HTERT RPE-1 (cell line): ENCODE data around the gene KLK11.
"Not testable (repeated sequence)": the region's sequence is repeated elsewhere in the genome, so short reads cannot be mapped to it uniquely, and the experiment has no call there.

Experiments
- in situ Hi-C: fragments of 300-500 bp; cut with MboI; formaldehyde crosslinking; loops from 4 replicates; pipeline ENCODE4 v1.14.3; 2020; ENCODE audit warnings: low sequenced_read_pairs

KLK11 gene

DNA sequence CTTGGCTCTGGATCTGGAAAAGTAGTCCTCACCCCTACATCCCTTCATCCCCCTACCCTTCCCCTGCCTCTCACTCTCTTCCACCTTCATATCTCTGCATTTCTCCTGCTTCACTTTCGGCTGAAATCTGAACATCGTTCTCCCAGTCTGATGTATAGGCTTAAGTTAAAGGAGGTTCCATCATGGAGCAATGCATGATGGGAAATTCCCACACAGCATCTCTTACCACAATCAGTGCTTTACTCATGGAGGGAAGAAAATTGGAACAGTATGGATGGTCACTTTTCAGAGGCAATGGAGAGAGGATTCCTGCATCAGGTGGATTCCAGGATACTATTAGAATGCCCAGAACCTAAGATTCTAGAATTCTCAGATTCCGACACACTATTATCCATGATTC lies 18.9 kb downstream of the KLK11 start:
- in situ Hi-C loops = no loop called here

DNA sequence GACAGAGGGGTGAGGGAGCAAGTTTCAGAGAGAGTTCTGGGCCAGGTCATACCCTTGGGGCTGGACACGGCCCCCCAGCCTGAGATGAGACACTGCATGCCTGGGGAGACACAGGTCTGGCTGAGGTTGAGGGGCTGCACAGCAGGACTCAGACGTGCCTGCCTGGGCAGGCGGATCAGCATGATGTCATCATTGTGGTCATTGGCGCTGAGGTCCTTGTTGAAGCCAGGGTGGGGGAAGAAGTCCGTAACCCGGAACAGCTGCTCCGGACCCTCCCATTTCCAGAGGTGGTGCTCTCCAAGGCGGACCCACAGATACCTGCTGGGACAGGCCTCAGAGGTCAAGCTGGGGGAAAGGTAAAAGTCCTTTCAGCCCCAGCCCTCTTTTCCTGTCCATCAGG lies 20.0 kb downstream of the KLK11 start:
- in situ Hi-C loops = no loop called here

DNA sequence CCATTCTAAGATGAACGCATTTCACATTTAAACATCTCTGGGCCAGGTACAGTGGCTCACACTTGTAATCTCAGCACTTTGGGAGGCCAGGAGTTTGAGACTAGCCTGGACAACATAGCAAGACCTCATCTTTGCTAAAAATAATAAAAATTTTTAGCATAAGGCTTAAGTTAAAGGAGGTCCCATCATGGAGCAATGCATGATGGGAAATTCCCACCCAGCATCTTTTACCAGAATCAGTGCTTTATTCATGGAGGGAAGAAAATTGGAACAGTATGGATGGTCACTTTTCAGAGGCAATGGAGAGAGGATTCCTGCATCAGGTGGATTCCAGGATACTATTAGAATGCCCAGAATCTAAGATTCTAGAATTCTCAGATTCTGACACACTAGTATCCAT lies 21.2 kb downstream of the KLK11 start:
- in situ Hi-C loops = no loop called here

DNA sequence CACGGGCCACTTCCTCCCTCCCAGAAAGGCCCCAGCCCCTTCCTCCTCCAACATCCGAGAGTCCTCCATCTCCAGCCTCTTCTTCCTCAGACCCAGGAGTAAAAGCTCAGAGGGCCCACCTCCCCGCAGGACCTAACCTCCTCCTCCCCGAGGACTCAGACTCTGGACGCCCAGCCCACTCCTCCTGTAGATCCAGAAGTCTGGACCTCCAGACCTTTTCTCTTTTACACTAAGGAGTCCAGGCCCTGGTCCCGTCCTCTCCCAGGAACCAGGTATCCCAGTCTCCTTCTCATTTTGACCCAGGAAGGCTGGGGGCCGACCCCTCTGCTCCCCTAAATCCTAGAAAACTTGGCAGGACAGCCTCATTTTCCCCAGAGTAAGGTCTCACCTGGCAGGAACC lies 23.1 kb downstream of the KLK11 start:
- in situ Hi-C loops = no loop called here

DNA sequence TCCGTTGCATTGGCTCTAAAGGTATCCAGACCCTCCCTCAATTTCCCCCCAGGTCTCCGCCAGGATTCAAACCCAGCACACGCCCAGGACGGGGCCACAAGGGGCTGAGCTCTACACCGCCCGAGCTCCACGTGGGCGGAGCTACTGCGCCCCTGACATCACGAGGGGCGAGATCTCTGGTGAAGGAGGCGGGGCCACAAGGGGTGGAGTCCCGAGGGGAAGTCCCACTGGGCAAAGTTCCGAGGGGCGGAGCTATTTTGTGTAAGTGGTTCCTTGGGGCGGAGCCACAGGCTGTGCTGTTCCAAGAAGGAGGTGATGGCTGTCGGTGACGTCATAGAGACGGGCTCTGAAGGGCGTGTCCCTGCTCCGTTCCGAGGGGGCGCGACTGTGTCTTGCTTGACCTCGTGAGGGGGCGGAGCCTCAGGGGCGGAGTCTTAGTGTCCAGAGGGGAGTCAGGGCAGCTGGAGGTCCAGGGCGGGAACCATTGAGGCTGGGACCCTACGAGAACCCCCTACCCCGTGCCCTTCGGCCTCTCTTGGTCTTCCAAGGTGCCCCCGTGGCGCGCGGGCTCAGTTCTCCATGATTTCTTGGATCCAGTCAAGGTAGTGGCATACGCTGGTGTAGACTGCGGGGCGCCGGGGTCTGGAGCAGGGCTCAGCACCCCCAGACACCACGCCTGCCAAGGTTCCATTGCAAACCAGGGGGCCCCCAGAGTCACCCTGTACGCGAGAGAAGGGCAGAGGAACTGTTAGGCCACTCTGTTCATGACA lies 23.7 kb downstream of the KLK11 start:
- in situ Hi-C loops = no loop called here

DNA sequence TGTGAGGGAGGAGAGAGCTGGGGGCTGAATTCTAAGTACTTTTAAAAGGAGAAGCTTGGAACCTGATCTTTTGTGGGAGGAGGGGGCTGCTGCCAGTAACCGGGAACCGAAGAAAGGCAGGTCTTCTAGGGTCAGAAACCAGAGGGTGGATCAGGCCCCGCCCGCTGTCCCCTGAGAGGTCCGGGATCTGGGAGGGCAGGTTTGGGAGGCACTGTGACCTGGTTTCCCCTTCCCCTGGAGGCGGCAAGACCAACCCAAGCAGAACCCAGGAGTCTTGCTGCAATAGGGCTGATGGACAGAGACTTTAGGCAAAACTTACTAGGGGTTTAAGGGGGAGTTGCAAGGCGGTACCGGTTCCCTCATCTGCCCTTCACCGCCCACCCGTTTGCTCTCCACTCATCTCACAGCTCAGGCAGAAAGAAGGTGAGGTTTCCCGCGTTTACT lies 24.3 kb downstream of the KLK11 start:
- in situ Hi-C loops = no loop called here

DNA sequence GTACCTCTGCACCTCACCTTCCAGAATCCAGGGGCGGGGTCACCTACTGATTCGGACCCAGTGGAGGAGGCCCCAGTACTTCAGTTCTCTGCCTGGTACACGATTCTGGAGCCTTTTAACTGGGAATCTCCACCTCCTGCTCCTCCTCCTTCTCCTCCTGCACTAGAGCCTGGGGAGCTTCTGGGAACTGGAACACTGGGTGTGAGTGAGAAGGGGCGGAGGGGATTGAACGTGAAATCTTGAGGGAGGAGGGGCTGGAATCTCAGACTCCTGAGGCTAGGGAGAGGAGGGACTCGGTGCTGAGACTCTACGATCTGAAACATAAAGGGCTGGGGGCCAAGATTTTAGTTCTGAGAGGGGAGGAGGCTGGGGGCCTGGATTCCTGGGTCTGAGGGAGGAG lies 24.9 kb downstream of the KLK11 start, which contains the start of gene KLK8:
Gene KLK8, minus strand, starts transcription at position 90 of the 400 bp plus-strand sequence. CDS start 437 bp downstream, outside the sequence.
- in situ Hi-C loops = no loop called here

DNA sequence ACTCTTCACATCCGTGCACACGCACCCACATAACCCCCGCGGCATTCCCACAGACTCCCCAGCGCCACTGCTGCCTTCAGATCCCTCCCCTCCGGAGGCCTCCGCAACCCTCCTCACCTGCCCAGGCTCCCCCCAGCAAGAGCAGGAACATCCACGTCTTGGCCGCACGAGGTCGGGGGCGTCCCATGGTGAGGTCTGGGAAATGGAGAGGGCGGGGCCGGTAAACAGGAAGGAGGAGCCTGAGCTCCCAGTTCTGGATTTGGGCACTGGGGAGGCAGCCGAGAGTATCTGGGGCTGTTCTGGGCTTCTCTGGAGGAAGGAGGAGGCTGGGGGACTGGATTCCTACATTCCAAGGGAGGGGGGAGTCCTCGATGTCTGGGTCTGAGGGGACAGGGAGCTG lies 25.4 kb downstream of the KLK11 start:
- in situ Hi-C loops = no loop called here

DNA sequence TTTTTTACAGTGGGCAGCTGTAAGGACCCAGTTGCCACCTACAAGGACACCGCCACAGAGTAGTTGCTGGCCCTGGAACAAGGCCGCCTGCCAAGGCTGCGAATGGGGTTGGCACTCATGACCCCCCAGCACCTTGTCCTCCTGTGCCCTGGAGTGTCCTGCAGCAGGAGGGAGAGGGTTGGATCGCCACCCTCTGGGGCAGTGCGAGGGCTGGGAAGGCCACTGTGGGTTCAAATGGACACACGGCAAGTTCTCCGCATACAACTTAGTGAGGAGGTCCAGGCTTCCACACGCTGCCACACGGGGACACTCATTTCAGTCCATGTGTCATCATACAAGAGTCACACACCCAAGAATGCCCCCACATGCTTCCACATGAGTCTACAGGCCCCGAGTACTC lies 26.0 kb downstream of the KLK11 start:
- in situ Hi-C loops = no loop called here

DNA sequence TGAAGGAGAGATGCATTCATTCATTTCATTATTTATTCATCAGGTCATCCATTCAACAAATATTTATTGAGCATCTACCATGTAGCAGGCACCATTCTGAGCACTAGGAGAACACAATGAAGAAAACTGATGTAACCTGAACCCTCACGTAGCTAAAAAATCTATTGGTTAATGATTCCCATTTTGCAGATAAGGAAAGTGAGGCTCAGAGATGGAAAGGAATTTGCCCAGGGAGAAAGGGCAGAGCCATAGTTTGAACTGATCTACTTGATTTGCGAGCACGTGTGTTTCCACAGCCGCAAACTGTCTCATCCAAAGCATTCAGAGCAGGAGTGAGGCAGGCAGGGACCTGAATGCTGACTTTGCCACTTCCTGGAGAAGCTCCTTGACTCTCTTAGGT lies 27.7 kb downstream of the KLK11 start:
- in situ Hi-C loops = no loop called here

DNA sequence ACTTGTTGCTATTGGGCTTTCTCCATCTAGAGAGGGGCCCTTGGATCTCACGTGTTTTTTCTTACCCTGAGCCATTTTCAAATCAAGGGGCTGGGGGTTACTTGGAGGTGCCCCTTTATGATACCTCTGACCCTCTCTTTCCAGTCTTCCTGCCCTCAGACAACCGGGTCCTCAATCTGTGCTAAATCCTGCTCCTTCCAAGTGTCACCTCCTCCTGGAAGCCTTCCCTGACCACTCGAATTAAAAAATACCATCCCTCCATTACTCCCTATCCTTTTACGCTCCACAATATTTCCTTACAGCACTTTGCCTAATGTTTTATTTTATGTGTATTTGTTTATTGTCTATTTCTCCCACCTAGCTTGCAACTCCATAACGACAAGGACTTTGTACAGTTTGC lies 28.4 kb downstream of the KLK11 start:
- in situ Hi-C loops = no loop called here

DNA sequence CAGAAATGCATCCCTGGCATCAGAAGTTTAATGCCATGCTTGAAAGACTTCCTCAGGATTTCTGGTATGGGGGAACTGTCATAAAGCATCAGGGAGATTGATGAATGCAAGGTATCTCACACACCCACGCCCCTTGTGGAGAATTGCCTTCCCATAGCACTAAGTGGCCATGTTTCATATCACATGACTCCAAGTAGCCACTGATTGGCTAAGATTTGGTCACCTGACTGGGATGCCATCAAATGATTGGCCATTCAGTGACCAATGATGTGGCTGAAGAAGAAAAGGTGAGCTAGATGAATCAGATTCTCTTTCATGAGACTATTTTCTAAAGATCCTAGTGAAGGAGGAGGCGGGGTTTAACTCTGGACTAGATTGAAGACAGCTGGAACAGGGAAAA lies 32.3 kb downstream of the KLK11 start:
- in situ Hi-C loops = no loop called here

DNA sequence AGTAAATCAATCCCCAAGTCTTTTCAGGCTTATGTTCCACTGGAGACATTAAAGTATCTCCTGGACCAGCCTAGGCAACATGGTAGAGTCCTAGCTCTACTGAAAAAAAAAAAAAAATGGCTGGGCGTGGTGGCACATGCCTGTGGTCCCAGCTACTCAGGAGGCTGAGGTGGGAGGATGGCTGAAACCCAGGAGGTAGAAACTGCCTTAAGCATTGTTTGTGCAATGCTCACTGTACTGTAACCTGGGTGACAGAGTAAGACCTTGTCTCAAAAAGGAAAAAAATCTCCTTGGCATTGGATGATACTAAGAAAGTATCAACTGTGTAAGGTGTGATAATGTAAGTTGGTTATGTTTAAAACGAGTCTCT lies 33.8 kb downstream of the KLK11 start:
- in situ Hi-C loops = no loop called here

DNA sequence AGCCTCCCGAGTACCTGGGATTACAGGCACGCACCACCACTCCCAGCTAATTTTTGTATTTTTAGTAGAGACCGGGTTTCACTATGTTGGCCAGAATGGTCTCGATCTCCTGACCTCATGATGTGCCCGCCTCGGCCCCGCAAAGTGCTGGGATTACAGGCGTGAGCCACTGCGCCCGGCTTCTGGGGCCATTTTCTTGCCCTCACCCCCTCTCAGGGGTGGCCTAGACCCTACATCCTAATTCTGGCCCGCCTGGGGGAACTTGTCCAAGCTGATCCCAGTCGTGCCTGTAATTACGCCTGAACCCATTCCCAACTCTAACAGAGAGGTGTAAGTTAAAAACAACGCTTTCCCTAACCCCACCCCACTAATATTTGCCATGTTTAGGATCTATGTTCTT lies 42.0 kb downstream of the KLK11 start:
- in situ Hi-C loops = not testable (repeated sequence)

DNA sequence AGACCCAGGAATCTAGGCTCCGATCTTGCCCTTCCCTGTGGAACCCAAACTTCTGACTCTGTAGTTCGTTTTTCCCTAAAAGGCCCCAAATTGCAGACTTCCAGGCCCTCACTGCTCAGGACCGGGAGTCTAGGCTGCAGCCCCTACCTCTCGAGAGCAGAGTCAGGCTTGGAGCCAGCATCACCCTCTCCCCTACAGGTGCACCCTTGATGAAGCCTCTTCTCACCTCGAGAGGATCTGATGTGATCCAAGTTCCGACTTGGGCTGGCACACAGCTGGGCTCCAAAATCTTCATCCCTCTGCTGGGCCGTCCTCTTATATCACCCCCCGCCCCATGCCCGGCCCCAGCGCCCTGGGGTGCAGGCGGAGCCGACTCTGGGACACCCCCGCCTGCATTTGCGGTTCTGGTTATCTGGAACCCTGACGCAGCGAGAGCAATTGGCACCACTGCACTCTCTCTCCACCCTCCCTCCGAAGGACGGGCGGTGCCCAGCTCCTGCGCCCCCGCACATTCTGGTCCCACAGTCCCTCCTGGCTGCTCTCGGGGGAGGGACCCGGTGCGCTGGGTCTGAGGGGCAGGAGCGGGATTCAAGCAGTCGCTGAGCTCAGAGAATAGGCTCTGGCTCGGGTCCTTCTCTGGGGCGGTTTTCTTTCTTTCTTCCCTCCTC lies 42.7 kb downstream of the KLK11 start, which contains the start of gene KLK7:
Gene KLK7, minus strand, starts transcription at position 293 of the 668 bp plus-strand sequence. CDS start 1,518 bp downstream, outside the sequence.
- in situ Hi-C loops = no loop called here

DNA sequence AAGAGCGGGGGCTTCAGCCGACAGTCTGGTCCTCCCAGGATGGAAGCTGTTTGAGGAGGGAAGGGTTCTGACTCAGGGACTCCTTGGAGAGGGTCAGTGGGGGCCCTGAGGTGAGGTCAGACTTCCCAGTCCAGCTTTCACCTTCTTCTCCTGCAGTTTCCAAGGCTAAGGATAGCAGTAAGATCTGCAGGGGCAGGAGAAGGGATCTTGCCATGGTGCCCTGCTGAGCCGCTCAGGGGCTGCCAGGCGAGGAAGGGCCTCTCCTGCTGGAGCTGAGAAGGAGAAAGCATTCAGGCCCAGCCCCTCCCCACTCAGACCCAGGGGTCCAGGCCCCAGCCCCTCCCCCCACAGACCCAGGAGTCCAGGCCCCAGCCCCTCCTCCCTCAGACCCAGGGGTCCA lies 44.2 kb downstream of the KLK11 start:
- in situ Hi-C loops = no loop called here

DNA sequence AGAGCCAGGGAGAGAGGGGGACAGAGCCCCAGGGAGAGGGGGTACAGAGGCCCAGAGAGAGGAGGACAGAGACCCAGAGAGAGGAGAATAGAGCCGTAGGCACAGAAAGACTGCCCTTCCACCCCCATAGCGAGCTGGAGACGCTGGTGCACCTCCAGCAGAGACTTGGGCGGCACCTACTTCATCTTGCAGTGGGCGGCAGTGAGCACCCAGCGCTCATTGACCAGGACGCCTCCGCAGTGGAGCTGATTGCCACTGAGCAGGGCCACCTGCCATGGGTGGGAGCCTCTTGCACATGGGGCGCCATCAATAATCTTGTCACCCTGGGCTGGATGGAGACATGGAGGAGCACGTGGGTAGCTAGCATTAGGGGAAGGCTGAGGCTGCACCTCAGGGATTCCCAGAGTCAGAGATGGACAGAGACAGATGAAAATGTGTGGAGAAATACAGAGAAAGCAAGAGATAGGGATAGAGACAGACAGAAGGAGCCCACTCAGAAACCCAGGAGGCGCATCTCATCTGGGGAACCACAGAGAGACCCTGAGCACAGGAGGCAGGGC lies 44.7 kb downstream of the KLK11 start:
- in situ Hi-C loops = no loop called here

DNA sequence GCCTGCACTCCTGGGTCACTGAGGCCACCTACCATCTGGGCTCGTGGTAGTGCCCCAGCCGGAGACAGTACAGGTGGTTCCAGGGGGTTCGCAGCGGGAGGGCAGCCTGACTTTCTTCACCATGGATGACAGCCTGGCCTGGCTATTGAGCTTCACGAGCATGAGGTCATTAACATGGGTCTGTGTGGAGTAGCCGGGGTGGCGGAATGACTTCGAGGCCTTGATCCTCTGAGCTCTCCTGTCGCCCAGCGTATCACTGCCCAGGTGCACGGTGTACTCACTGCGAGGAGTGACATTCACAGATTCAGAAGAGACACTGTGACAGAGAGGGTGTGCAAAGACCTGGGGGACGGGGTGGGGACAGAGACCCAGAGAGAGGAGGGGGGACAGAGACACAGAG lies 46.2 kb downstream of the KLK11 start:
- in situ Hi-C loops = no loop called here

DNA sequence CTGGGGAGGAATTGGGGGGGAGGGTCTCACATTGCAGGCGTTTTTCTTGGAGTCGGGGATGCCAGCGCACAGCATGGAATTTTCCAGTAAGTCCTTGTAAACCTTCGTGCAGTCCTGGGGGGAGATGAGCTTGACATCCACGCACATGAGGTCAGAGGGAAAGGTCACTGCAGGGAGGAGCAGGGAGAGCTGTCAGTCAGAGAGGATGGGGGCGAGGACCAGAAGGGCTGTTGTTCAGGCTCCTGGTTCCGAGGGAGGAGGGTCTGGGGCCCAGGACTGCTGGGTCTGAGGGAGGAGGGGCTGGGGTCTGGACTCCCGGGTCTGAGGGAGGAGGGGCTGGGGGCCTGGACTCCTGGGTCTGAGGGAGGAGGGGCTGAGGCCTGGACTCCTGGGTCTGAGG lies 46.7 kb downstream of the KLK11 start:
- in situ Hi-C loops = no loop called here

DNA sequence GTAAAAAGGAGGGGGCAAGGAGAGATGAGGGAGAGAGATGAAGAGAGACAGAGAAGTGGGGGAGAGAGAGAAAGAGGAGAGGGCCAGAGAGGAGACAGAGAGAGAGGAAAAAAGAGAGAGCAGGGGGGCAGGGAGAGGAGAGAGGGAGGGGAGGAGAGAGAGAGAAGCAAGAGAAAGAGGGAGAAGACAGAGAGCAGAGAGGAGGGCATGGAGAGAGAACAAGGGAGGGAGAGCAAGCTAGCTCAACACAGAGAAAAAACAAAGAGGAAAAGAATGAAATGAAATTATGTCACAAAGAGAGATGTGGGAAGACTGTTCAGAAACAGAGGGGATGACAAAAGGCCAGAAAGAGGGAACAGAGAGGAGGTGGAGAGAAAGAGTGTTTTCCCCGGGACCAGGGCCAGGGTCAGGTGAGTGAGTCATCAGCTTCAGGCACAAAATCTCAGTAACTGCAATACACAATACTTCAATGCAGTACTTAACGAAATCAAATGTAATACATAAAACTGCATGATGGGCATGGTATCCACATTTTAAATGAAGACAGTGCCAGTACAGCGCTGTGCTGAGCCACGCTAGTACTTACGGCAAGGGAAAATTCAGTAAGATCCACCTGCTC lies 47.5 kb downstream of the KLK11 start:
- in situ Hi-C loops = no loop called here

DNA sequence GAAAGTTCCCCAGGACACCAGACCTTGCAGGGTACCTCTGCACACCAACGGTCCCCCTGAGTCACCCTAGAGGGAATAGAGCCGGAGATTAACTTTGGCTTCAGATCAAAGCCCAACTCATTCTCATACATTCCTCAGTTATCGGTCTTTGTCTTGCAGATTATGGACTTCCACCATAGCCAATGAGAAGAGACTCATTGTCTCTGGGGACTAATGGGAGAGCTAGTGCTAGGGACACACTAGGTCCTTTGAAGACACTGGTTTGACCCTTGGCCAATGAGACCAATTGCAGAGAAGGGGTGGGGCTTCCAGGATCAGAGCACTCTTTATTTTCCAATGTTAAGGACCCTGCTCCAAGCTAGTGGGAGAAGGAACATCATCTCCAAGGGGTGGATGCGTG lies 48.8 kb downstream of the KLK11 start:
- in situ Hi-C loops = no loop called here

DNA sequence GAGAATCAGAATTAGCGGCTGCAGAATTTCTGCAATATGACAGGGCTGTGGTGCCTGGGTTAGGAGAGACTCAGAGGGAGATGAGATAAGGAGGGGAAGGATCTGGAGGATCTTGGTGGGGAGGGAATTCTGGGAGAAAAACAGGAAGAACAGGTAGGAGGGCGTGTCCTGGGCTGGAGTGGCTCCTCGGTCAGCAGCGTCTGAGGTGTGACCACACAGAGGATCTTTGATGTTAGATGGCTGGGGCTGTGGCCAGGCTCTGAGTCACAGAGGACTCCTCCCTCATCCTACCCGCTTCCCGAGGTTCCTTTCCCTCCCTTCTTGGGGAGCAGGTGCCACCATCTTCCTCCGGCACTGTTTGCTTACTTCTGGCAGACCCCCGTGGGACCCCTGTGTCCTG lies 50.6 kb downstream of the KLK11 start:
- in situ Hi-C loops = no loop called here
